ENCODE results near the gene HMMR.
"Not testable (repeated sequence)": the region's sequence is repeated elsewhere in the genome, so short reads cannot be mapped to it uniquely, and the experiment has no call there.

The HMMR gene

GRCh38 chr5:163447875-163448274 is 12.6 kb upstream of the HMMR start:
- DNase-seq (ENCODE audit: extremely low read depth, low read depth): no peak
- no peak for TF ChIP-seq CTCF (IDR thresholded peaks at IDR 0.05; ENCODE audit: low read depth, low read length)

- DNase-seq (ENCODE audit: extremely low read depth, low read depth): no peak
- TF ChIP-seq CTCF (IDR thresholded peaks at IDR 0.05; ENCODE audit: low read depth, low read length): no peak
Observed at GRCh38 chr5:163448491-163448890, 11.9 kb upstream of the HMMR start.

- no peak for DNase-seq (ENCODE audit: extremely low read depth, low read depth)
- no peak for TF ChIP-seq CTCF (IDR thresholded peaks at IDR 0.05; ENCODE audit: low read depth, low read length)
Observed at GRCh38 chr5:163451489-163451888, 8.9 kb upstream of the HMMR start.

GRCh38 chr5:163453705-163454104 is 6.7 kb upstream of the HMMR start:
- no peak for DNase-seq (ENCODE audit: extremely low read depth, low read depth)
- no peak for TF ChIP-seq CTCF (IDR thresholded peaks at IDR 0.05; ENCODE audit: low read depth, low read length)

- DNase-seq (ENCODE audit: extremely low read depth, low read depth): not testable (repeated sequence)
Observed at GRCh38 chr5:163455406-163455805, 5.0 kb upstream of the HMMR start.

GRCh38 chr5:163456029-163456589 is 4.3 kb upstream of the HMMR start:
- no peak for TF ChIP-seq CTCF (IDR thresholded peaks at IDR 0.05; ENCODE audit: low read depth, low read length)
- DNase-seq (ENCODE audit: extremely low read depth, low read depth): no peak

GRCh38 chr5:163456840-163457239 is 3.6 kb upstream of the HMMR start:
- no peak for DNase-seq (ENCODE audit: extremely low read depth, low read depth)
- TF ChIP-seq CTCF (IDR thresholded peaks at IDR 0.05; ENCODE audit: low read depth, low read length): no peak

- DNase-seq (ENCODE audit: extremely low read depth, low read depth): no peak
- TF ChIP-seq CTCF (IDR thresholded peaks at IDR 0.05; ENCODE audit: low read depth, low read length): no peak
Observed at GRCh38 chr5:163458778-163459385, 1.6 kb upstream of the HMMR start.
